Activated T-cell treated with anti-CD3 and anti-CD28 coated beads, Interleukin-2, amount 50 U/mL, for 48 hours (primary cell): ENCODE data around the gene KLHL40.

ENCODE experiments used
- DNase-seq, 2 experiments: peaks; one replicate each; pipeline ENCODE4 v3.0.0-alpha.2; 2020

Gene KLHL40

GRCh38 chr3:42728668-42729364 is 43.5 kb downstream of the KLHL40 start:
- DNase-seq: no peak

- no peak for DNase-seq
Observed at GRCh38 chr3:42729404-42730145, 44.2 kb downstream of the KLHL40 start.

- no peak for DNase-seq
Observed at GRCh38 chr3:42730294-42730693, 45.0 kb downstream of the KLHL40 start.

GRCh38 chr3:42730706-42731420 is 45.5 kb downstream of the KLHL40 start:
- no peak for DNase-seq

GRCh38 chr3:42731476-42732195 is 46.3 kb downstream of the KLHL40 start:
- DNase-seq: no peak

- no peak for DNase-seq
Observed at GRCh38 chr3:42732196-42732828, 47.0 kb downstream of the KLHL40 start.

GRCh38 chr3:42732829-42733459 is 47.6 kb downstream of the KLHL40 start:
- DNase-seq: no peak

- no peak for DNase-seq
Observed at GRCh38 chr3:42733501-42734262, 48.3 kb downstream of the KLHL40 start.

- DNase-seq: no peak
Observed at GRCh38 chr3:42734263-42734860, 49.0 kb downstream of the KLHL40 start.

GRCh38 chr3:42735019-42735418 is 49.7 kb downstream of the KLHL40 start:
- no peak for DNase-seq

- no peak for DNase-seq
Observed at GRCh38 chr3:42735615-42736014, 50.3 kb downstream of the KLHL40 start.

- DNase-seq: no peak
Observed at GRCh38 chr3:42736081-42736480, 50.7 kb downstream of the KLHL40 start.

- no peak for DNase-seq
Observed at GRCh38 chr3:42736531-42736930, 51.2 kb downstream of the KLHL40 start.

GRCh38 chr3:42739401-42740158 is 54.2 kb downstream of the KLHL40 start:
- no peak for DNase-seq

GRCh38 chr3:42741796-42742195 is 56.5 kb downstream of the KLHL40 start:
- no peak for DNase-seq
